Small intestine (tissue), 16 donors: Measurements from ENCODE around the gene SNRPA. TPM values are rescaled to one million over a fixed set of nuclear protein-coding genes. Genes with fewer than 3 reads are reported as not detected.

Experiments
- DNase-seq, 2 donors: peaks; one replicate each; pipeline versions ENCODE4 v3.0.0 to v3.0.0-alpha.2; 2013
- FAIRE-seq: peaks from 2 replicates; lab custom pipeline; 2012; peaks lifted over from hg19 to GRCh38; lab: Jason Lieb, UNC
- H3K27ac ChIP-seq, 3 donors: one replicate each; pipeline ENCODE4 v1.5.1; 2013; ENCODE audit warnings: low read length in 2 of 3, mild to moderate bottlenecking in 2 of 3, control low read depth in 1 of 3, inconsistent platforms in 1 of 3, low read depth in 1 of 3, moderate library complexity in 1 of 3
- H3K27me3 ChIP-seq, 3 donors: one replicate each; pipeline ENCODE4 v1.6.1; 2013; ENCODE audit warnings: low read length in 3 of 3, inconsistent platforms in 1 of 3; ENCODE audit not compliant: control insufficient read depth in 3 of 3, insufficient read depth in 3 of 3
- H3K36me3 ChIP-seq, 3 donors: one replicate each; pipeline ENCODE4 v1.6.1; 2013; ENCODE audit warnings: low read length in 3 of 3, inconsistent platforms in 1 of 3, low read depth in 1 of 3, mild to moderate bottlenecking in 1 of 3, moderate library complexity in 1 of 3; ENCODE audit not compliant: control insufficient read depth in 3 of 3, insufficient read depth in 2 of 3
- H3K4me1 ChIP-seq, 3 donors: one replicate each; pipeline ENCODE4 v1.6.1; 2013; ENCODE audit warnings: low read length in 2 of 3, inconsistent platforms in 1 of 3, low read depth in 1 of 3, mild to moderate bottlenecking in 1 of 3, moderate library complexity in 1 of 3; ENCODE audit not compliant: control insufficient read depth in 3 of 3, insufficient read depth in 2 of 3
- H3K4me3 ChIP-seq, 3 donors: one replicate each; pipeline ENCODE4 v1.5.1; 2013; ENCODE audit warnings: low read length in 3 of 3, control low read depth in 1 of 3, inconsistent platforms in 1 of 3, low read depth in 1 of 3, mild to moderate bottlenecking in 1 of 3, moderate library complexity in 1 of 3
- H3K9me3 ChIP-seq, 2 donors: one replicate each; pipeline ENCODE4 v1.6.1; 2013; ENCODE audit warnings: low read depth in 1 of 2, low read length in 1 of 2; ENCODE audit not compliant: control insufficient read depth in 2 of 2, insufficient read depth in 1 of 2
- WGBS, 3 donors: extraction: QIAGEN DNeasy Blood & Tissue Kit; methylation state at CpG; one replicate each; pipeline ENCODE4 v1.1.7; 2013; 5-methylcytosine and 5-hydroxymethylcytosine counted together
- long read RNA-seq, 10 donors: transcript quantifications; one replicate each; lab custom pipeline, GENCODE V29; 2026
- polyA plus RNA-seq, 4 donors: library from polyadenylated mRNA; stranded (reverse) in 3 of 4; unstranded in 1 of 4; fragments of 200-250 nt in 3 of 4; fragments of 120-200 nt in 1 of 4; gene quantifications; one replicate each; pipeline versions ENCODE4 v1.2.1 to v1.2.3, GENCODE V29; 2013
- donor health status: healthy with polysubstance abuse.
- donor health status: control.
- donor health status: control.
- donor health status: Bipolar disorder and iron deficiency.
- donor health status: healthy.

SNRPA gene
- polyA plus RNA-seq, result 10 to 100 TPM; 25.7 to 77.8 (median 52.7) TPM
- long read RNA-seq, donor 1, transcript SNRPA-205 (4 exons, 952 nt), result minor isoform, 7 of 61 reads
- long read RNA-seq, donor 1, transcript SNRPA-201 (6 exons, 1,621 nt), result major isoform, 47 of 61 reads
- long read RNA-seq, donor 1, partial matches to known transcripts, result 6 of 61 reads
- long read RNA-seq, donor 1, other reads (novel, unspliced or antisense), result 0 of 61 reads
- long read RNA-seq, donor 2, transcript SNRPA-201 (6 exons, 1,621 nt), result major isoform, 10 of 13 reads
- long read RNA-seq, donor 2, partial matches to known transcripts, result 0 of 13 reads
- long read RNA-seq, donor 2, other reads (novel, unspliced or antisense), result 0 of 13 reads
- long read RNA-seq, donor 3, transcript SNRPA-202 (2 exons, 336 nt), result minor isoform, 6 of 28 reads
- long read RNA-seq, donor 3, transcript SNRPA-201 (6 exons, 1,621 nt), result major isoform, 19 of 28 reads
- long read RNA-seq, donor 3, partial matches to known transcripts, result 0 of 28 reads
- long read RNA-seq, donor 3, other reads (novel, unspliced or antisense), result 0 of 28 reads
- long read RNA-seq, donor 4, result 0 reads
- long read RNA-seq, donor 5, transcript SNRPA-201 (6 exons, 1,621 nt), result major isoform, 7 of 9 reads
- long read RNA-seq, donor 5, partial matches to known transcripts, result 0 of 9 reads
- long read RNA-seq, donor 5, other reads (novel, unspliced or antisense), result 0 of 9 reads
- long read RNA-seq, donor 6, transcript SNRPA-201 (6 exons, 1,621 nt), result major isoform, 23 of 25 reads
- long read RNA-seq, donor 6, partial matches to known transcripts, result 0 of 25 reads
- long read RNA-seq, donor 6, other reads (novel, unspliced or antisense), result 0 of 25 reads
- long read RNA-seq, donor 7, transcript SNRPA-201 (6 exons, 1,621 nt), result major isoform, 23 of 46 reads
- long read RNA-seq, donor 7, partial matches to known transcripts, result 21 of 46 reads
- long read RNA-seq, donor 7, other reads (novel, unspliced or antisense), result 0 of 46 reads
- long read RNA-seq, donor 8, partial matches to known transcripts, result 0 of 4 reads
- long read RNA-seq, donor 8, other reads (novel, unspliced or antisense), result 0 of 4 reads
- long read RNA-seq, donor 9, transcript SNRPA-201 (6 exons, 1,621 nt), result major isoform, 5 of 8 reads
- long read RNA-seq, donor 9, partial matches to known transcripts, result 0 of 8 reads
- long read RNA-seq, donor 9, other reads (novel, unspliced or antisense), result 0 of 8 reads
- long read RNA-seq, donor 10, transcript SNRPA-201 (6 exons, 1,621 nt), result major isoform, 20 of 24 reads
- long read RNA-seq, donor 10, partial matches to known transcripts, result 0 of 24 reads
- long read RNA-seq, donor 10, other reads (novel, unspliced or antisense), result 0 of 24 reads

- H3K27ac ChIP-seq, result peak within 1 kb of the TSS; percentile 87 to 96 (median 93)
- 0 to 1% (median 0%) methylated on average over 43 to 46 of the region's 46 CpGs for WGBS, 3 donors
- no peaks in the 10 kb centered on the region for H3K27me3 ChIP-seq
- no peaks in the 10 kb centered on the region for H3K9me3 ChIP-seq
- H3K4me1 ChIP-seq, result peaks cover 0 to 30% (median 10%) of the 10 kb centered on the region in 3 donors
- H3K36me3 ChIP-seq, result peaks cover 0 to 34% (median under 1%) of the 10 kb centered on the region in 3 donors
- DNase-seq (peak; percentile 99), FAIRE-seq (no peak)
- H3K4me3 ChIP-seq, result peak within 1 kb of the TSS; percentile 71 to 73 (median 73)
Observed at GRCh38 chr19:40750874-40751537, at the start of gene SNRPA. Gene SNRPA, plus strand, starts transcription at chr19:40751203. Its CDS starts 206 bp downstream, at chr19:40751409.

- Histone ChIP-seq H3K27ac (no peak overlapping the region), H3K9me3 (no peaks in the 10 kb centered on the region), H3K4me1 (no peaks in the 10 kb centered on the region), H3K4me3 (no peak overlapping the region), H3K27me3 (no peaks in the 10 kb centered on the region), H3K36me3 (peaks cover 16 to 86% (median 24%) of the 10 kb centered on the region in 3 donors)
- FAIRE-seq (no peak), DNase-seq (no peak)
- WGBS, 3 donors, result 89 to 98% (median 93%) methylated on average over 6 of the region's 6 CpGs
Observed at GRCh38 chr19:40701758-40702157, 49.2 kb upstream of the SNRPA start.

- WGBS, 3 donors, result 72 to 84% (median 84%) methylated on average over 15 to 18 of the region's 18 CpGs
- H3K27me3 ChIP-seq, result no peaks in the 10 kb centered on the region
- DNase-seq (peak in 1 of 2 donors; percentile 68), FAIRE-seq (no peak)
- H3K4me1 ChIP-seq, result no peaks in the 10 kb centered on the region
- H3K36me3 ChIP-seq, result peaks cover 16 to 87% (median 24%) of the 10 kb centered on the region in 3 donors
- no peak overlapping the region for H3K4me3 ChIP-seq
- no peak overlapping the region for H3K27ac ChIP-seq
- no peaks in the 10 kb centered on the region for H3K9me3 ChIP-seq
Observed at GRCh38 chr19:40702337-40703012, 48.5 kb upstream of the SNRPA start.

- WGBS, 3 donors, result 94 to 96% (median 95%) methylated on average over 21 to 24 of the region's 24 CpGs
- Histone ChIP-seq H3K36me3 (peaks cover 17 to 89% (median 26%) of the 10 kb centered on the region in 3 donors), H3K9me3 (no peaks in the 10 kb centered on the region), H3K27ac (no peak overlapping the region), H3K27me3 (no peaks in the 10 kb centered on the region), H3K4me1 (no peaks in the 10 kb centered on the region), H3K4me3 (no peak overlapping the region)
- FAIRE-seq, result no peak
- DNase-seq, result no peak
Observed at GRCh38 chr19:40703029-40703755, 47.8 kb upstream of the SNRPA start.

- FAIRE-seq, result no peak
- WGBS, 3 donors, result 88 to 89% (median 89%) methylated on average over 18 of the region's 18 CpGs
Observed at GRCh38 chr19:40704491-40705361, 46.3 kb upstream of the SNRPA start.

GRCh38 chr19:40705362-40705651 lies 45.7 kb upstream of the SNRPA start:
- Histone ChIP-seq H3K27me3 (no peaks in the 10 kb centered on the region), H3K36me3 (peaks cover 15 to 85% (median 28%) of the 10 kb centered on the region in 3 donors), H3K27ac (no peak overlapping the region), H3K9me3 (no peaks in the 10 kb centered on the region), H3K4me1 (no peaks in the 10 kb centered on the region), H3K4me3 (no peak overlapping the region)
- WGBS, 3 donors, result 91 to 97% (median 94%) methylated on average over 9 of the region's 9 CpGs
- DNase-seq (no peak), FAIRE-seq (no peak)

More at GRCh38 chr19:40704491-40705361, 46.3 kb upstream of the SNRPA start:
- H3K4me3 ChIP-seq, result no peak overlapping the region
- peaks cover 15 to 87% (median 28%) of the 10 kb centered on the region in 3 donors for H3K36me3 ChIP-seq
- no peaks in the 10 kb centered on the region for H3K4me1 ChIP-seq
- no peak for DNase-seq
- H3K27me3 ChIP-seq, result no peaks in the 10 kb centered on the region
- H3K27ac ChIP-seq, result no peak overlapping the region
- H3K9me3 ChIP-seq, result no peaks in the 10 kb centered on the region
